MM.1S (cell line): ENCODE data around the gene CHAF1B.

ENCODE experiments used
- DNase-seq: peaks from one replicate; pipeline ENCODE4 v3.0.0-alpha.2; 2015
- H2AFZ ChIP-seq: fragments of 300-600 bp; sonication (generic); 2 replicates; pipeline ENCODE4 v1.6.0; 2016; ENCODE audit warnings: antibody characterized with exemption, low read length
- H3F3A ChIP-seq: fragments of 300-600 bp; sonication (generic); 2 replicates; pipeline ENCODE4 v1.6.1; 2016; ENCODE audit warnings: mild to moderate bottlenecking, antibody characterized with exemption, low read length, moderate library complexity, mixed read lengths; ENCODE audit not compliant: insufficient read depth
- H3K27ac ChIP-seq: fragments of 300-600 bp; sonication (generic); 2 replicates; pipeline ENCODE4 v1.5.1; 2016; ENCODE audit warnings: mild to moderate bottlenecking, low read length
- H3K27me3 ChIP-seq: fragments of 300-600 bp; sonication (generic); replicated peaks from 2 replicates; pipeline ENCODE4 v1.6.0; 2016; ENCODE audit warnings: low read length; ENCODE audit not compliant: insufficient read depth
- H3K36me3 ChIP-seq: fragments of 300-600 bp; sonication (generic); replicated peaks from 2 replicates; pipeline ENCODE4 v1.6.1; 2016; ENCODE audit warnings: mild to moderate bottlenecking, low read length, mixed read lengths; ENCODE audit not compliant: insufficient read depth
- H3K4me1 ChIP-seq: fragments of 300-600 bp; sonication (generic); 2 replicates; pipeline ENCODE4 v1.6.1; 2016; ENCODE audit warnings: low read length, mixed read lengths
- H3K4me2 ChIP-seq: fragments of 300-600 bp; sonication (generic); 2 replicates; pipeline ENCODE4 v1.6.0; 2016; ENCODE audit warnings: low read depth, low read length
- H3K4me3 ChIP-seq: fragments of 300-600 bp; sonication (generic); 2 replicates; pipeline ENCODE4 v1.5.1; 2016; ENCODE audit warnings: low read length, mixed read lengths
- H3K79me2 ChIP-seq: fragments of 300-600 bp; sonication (generic); 2 replicates; pipeline ENCODE4 v1.6.1; 2016; ENCODE audit warnings: mixed run types, low read length, mixed read lengths
- H3K9ac ChIP-seq: fragments of 300-600 bp; sonication (generic); 2 replicates; pipeline ENCODE4 v1.6.1; 2016; ENCODE audit warnings: low read length, mixed read lengths
- H3K9me2 ChIP-seq: fragments of 300-600 bp; sonication (generic); replicated peaks from 2 replicates; pipeline ENCODE4 v1.6.1; 2016; ENCODE audit warnings: mild to moderate bottlenecking, low read length, mixed read lengths; ENCODE audit not compliant: insufficient read depth
- H3K9me3 ChIP-seq: fragments of 300-600 bp; sonication (generic); replicated peaks from 2 replicates; pipeline ENCODE4 v1.6.1; 2016; ENCODE audit warnings: mild to moderate bottlenecking, low read length, mixed read lengths; ENCODE audit not compliant: insufficient read depth
- H4K20me1 ChIP-seq: fragments of 300-600 bp; sonication (generic); 2 replicates; pipeline ENCODE4 v1.6.1; 2016; ENCODE audit warnings: mild to moderate bottlenecking, low read length, moderate library complexity, mixed read lengths; ENCODE audit not compliant: insufficient read depth
- CTCF ChIP-seq: fragments of 300-600 bp; sonication (generic); IDR thresholded peaks from 2 replicates; pipeline ENCODE4 v1.5.1; 2016; ENCODE audit warnings: antibody characterized with exemption, low read length, mixed read lengths
- EZH2 ChIP-seq: fragments of 300-600 bp; sonication (generic); optimal IDR thresholded peaks from 2 replicates; pipeline ENCODE3; 2017; ENCODE audit warnings: low read depth, mild to moderate bottlenecking, antibody characterized with exemption, low read length, mixed read lengths
- EZH2phosphoT487 ChIP-seq: fragments of 300-600 bp; sonication (generic); IDR thresholded peaks from 2 replicates; pipeline ENCODE4 v1.6.1; 2018; ENCODE audit warnings: antibody characterized with exemption, low read length

CHAF1B gene

GRCh38 chr21:36466061-36466511, 80.9 kb downstream of the CHAF1B start:
- H3K36me3 ChIP-seq, result no peaks in the 10 kb centered on the region
- H3K4me1 ChIP-seq, result 0 out of 2 replicates have a peak, but pooled peaks cover 6% of the 10 kb centered on the region
- TF ChIP-seq CTCF (no peak), EZH2phosphoT487 (no peak), EZH2 (no peak)
- no peak for DNase-seq
- H3K9me3 ChIP-seq, result no peaks in the 10 kb centered on the region
- no peaks in the 10 kb centered on the region for H3K27me3 ChIP-seq
- H3K4me2 ChIP-seq, result no peak overlapping the region
- no peak overlapping the region for H2AFZ ChIP-seq
- H3K4me3 ChIP-seq, result no peak overlapping the region
- no peak overlapping the region for H3K9ac ChIP-seq
- H3K79me2 ChIP-seq, result no peaks in the 10 kb centered on the region
- no peak overlapping the region for H3K27ac ChIP-seq
- H3K9me2 ChIP-seq, result no peaks in the 10 kb centered on the region
- H3F3A ChIP-seq, result no peaks in the 10 kb centered on the region
- H4K20me1 ChIP-seq, result no peaks in the 10 kb centered on the region
